SU-DHL-6 (cell line): ENCODE results near the gene MTCL1.

ENCODE experiments used
- H2AFZ ChIP-seq: fragments of 200-600 bp; sonication (generic); 2 replicates; pipeline ENCODE4 v1.6.1; 2014; ENCODE audit warnings: low read depth, mild to moderate bottlenecking, moderate library complexity, mixed read lengths, antibody characterized with exemption, low read length; ENCODE audit not compliant: severe bottlenecking
- H3F3A ChIP-seq: fragments of 200-600 bp; shearing (Covaris generic); 2 replicates; pipeline ENCODE4 v1.6.0; 2016; ENCODE audit warnings: antibody characterized with exemption, mild to moderate bottlenecking; ENCODE audit not compliant: insufficient read depth
- H3K27ac ChIP-seq: fragments of 200-600 bp; sonication (generic); 2 replicates; pipeline ENCODE4 v1.5.1; 2016; ENCODE audit warnings: low read depth, mild to moderate bottlenecking, low read length, moderate library complexity, mixed read lengths
- H3K27me3 ChIP-seq: fragments of 200-600 bp; sonication (generic), shearing (Covaris generic); 2 replicates; pipeline ENCODE4 v1.6.0; 2014; ENCODE audit warnings: mild to moderate bottlenecking, low read length
- H3K36me3 ChIP-seq: fragments of 200-600 bp; sonication (generic); 2 replicates; pipeline ENCODE4 v1.6.1; 2014; ENCODE audit warnings: mild to moderate bottlenecking, low read length, mixed read lengths
- H3K4me2 ChIP-seq: fragments of 300-600, 200-600 bp; shearing (Covaris generic), sonication (generic); 2 replicates; pipeline ENCODE4 v1.6.0; 2014; ENCODE audit warnings: low read length, low read depth, mild to moderate bottlenecking; ENCODE audit not compliant: poor library complexity, severe bottlenecking
- H3K4me3 ChIP-seq: fragments of 200-600 bp; sonication (generic); 2 replicates; pipeline ENCODE4 v1.5.1; 2014; ENCODE audit warnings: antibody characterized with exemption, low read length, mild to moderate bottlenecking, mixed read lengths; ENCODE audit not compliant: insufficient read depth, poor library complexity, severe bottlenecking
- H3K79me2 ChIP-seq: fragments of 200-600 bp; sonication (generic); 2 replicates; pipeline ENCODE4 v1.6.1; 2014; ENCODE audit warnings: mild to moderate bottlenecking, low read length, moderate library complexity; ENCODE audit not compliant: insufficient read depth
- H3K9ac ChIP-seq: fragments of 200-600 bp; sonication (generic); 2 replicates; pipeline ENCODE4 v1.7.0; 2014; ENCODE audit warnings: mild to moderate bottlenecking, low read length
- H3K9me2 ChIP-seq: fragments of 200-600 bp; sonication (generic); replicated peaks from 2 replicates; pipeline ENCODE4 v1.6.1; 2014; ENCODE audit warnings: low read length; ENCODE audit not compliant: insufficient read depth
- H3K9me3 ChIP-seq: fragments of 200-600 bp; sonication (generic); 2 replicates; pipeline ENCODE4 v1.6.1; 2014; ENCODE audit warnings: low read length, mixed read lengths; ENCODE audit not compliant: insufficient read depth
- H4K20me1 ChIP-seq: fragments of 200-600 bp; sonication (generic); 2 replicates; pipeline ENCODE4 v1.6.1; 2014; ENCODE audit warnings: low read depth, mild to moderate bottlenecking, antibody characterized with exemption, low read length, moderate library complexity, mixed read lengths
- CTCF ChIP-seq: fragments of 200-600 bp; sonication (generic); IDR thresholded peaks from one replicate; pipeline ENCODE4 v1.5.1; 2017; ENCODE audit warnings: antibody characterized with exemption, mild to moderate bottlenecking, low read length, moderate library complexity; ENCODE audit not compliant: insufficient read depth, poor library complexity, severe bottlenecking
- EZH2phosphoT487 ChIP-seq: fragments of 200-600 bp; sonication (generic), shearing (Covaris generic); conservative IDR thresholded peaks from 2 replicates; pipeline ENCODE4 v1.6.1; 2018; ENCODE audit warnings: mild to moderate bottlenecking, antibody characterized with exemption, low read length, moderate library complexity, mixed read lengths

The MTCL1 gene

GRCh38 chr18:8667846-8668245 lies 37.5 kb upstream of the MTCL1 start:
- no peaks in the 10 kb centered on the region for H3F3A ChIP-seq
- no peak overlapping the region for H3K27ac ChIP-seq
- no peaks in the 10 kb centered on the region for H3K9me2 ChIP-seq
- H3K9ac ChIP-seq: no peak overlapping the region
- no peak overlapping the region for H3K4me2 ChIP-seq
- no peaks in the 10 kb centered on the region for H3K9me3 ChIP-seq
- TF ChIP-seq EZH2phosphoT487 (no peak), CTCF (no peak)
- H3K79me2 ChIP-seq: no peaks in the 10 kb centered on the region
- no peaks in the 10 kb centered on the region for H4K20me1 ChIP-seq
- no peaks in the 10 kb centered on the region for H3K27me3 ChIP-seq
- H2AFZ ChIP-seq: no peak overlapping the region
- H3K36me3 ChIP-seq: no peaks in the 10 kb centered on the region
- no peak overlapping the region for H3K4me3 ChIP-seq

GRCh38 chr18:8668381-8668780 lies 37.0 kb upstream of the MTCL1 start:
- H3K4me2 ChIP-seq: no peak overlapping the region
- no peak for TF ChIP-seq EZH2phosphoT487
- no peak for TF ChIP-seq CTCF
- no peak overlapping the region for H2AFZ ChIP-seq
- no peaks in the 10 kb centered on the region for H3K36me3 ChIP-seq
- H3F3A ChIP-seq: no peaks in the 10 kb centered on the region
- no peaks in the 10 kb centered on the region for H3K79me2 ChIP-seq
- H3K27ac ChIP-seq: no peak overlapping the region
- no peaks in the 10 kb centered on the region for H3K27me3 ChIP-seq
- no peak overlapping the region for H3K9ac ChIP-seq
- no peaks in the 10 kb centered on the region for H4K20me1 ChIP-seq
- no peaks in the 10 kb centered on the region for H3K9me3 ChIP-seq
- no peak overlapping the region for H3K4me3 ChIP-seq
- H3K9me2 ChIP-seq: no peaks in the 10 kb centered on the region

- Histone ChIP-seq H3K27me3 (no peaks in the 10 kb centered on the region), H4K20me1 (no peaks in the 10 kb centered on the region), H3K79me2 (no peaks in the 10 kb centered on the region), H3K9me3 (no peaks in the 10 kb centered on the region), H3K4me3 (no peak overlapping the region), H3K36me3 (no peaks in the 10 kb centered on the region), H3K9ac (no peak overlapping the region), H3K27ac (no peak overlapping the region), H2AFZ (no peak overlapping the region), H3K4me2 (no peak overlapping the region), H3F3A (no peaks in the 10 kb centered on the region), H3K9me2 (no peaks in the 10 kb centered on the region)
- TF ChIP-seq CTCF: no peak
These were observed 35.8 kb upstream of the MTCL1 start for GRCh38 chr18:8669571-8669970.
